ENCODE measurements around the gene PHAF1.
"Not testable (repeated sequence)": the region's sequence is repeated elsewhere in the genome, so short reads cannot be mapped to it uniquely, and the experiment has no call there.

GRCh38 chr16:67122799-67123198 lies 13.1 kb downstream of the PHAF1 start:
- not testable (repeated sequence) for TF ChIP-seq CTCF (IDR thresholded peaks at IDR 0.05); ZFX (IDR thresholded peaks at IDR 0.05; ENCODE audit: borderline replicate concordance)
